CD4-positive, alpha-beta memory T cell (primary cell): Measurements from ENCODE around the gene SYNGR3. TPM values are rescaled to one million over a fixed set of nuclear protein-coding genes. Genes with fewer than 3 reads are reported as not detected.

Experiments
- CTCF ChIA-PET: fragments of 350-600 bp; sonication (Branson Sonifier 250); formaldehyde crosslinking; loops from one replicate; lab custom pipeline; 2021; ENCODE audit warnings: inconsistent platforms; ENCODE audit not compliant: partially characterized antibody; lab: Charles Lee
- POLR2A ChIA-PET: fragments of 350-600 bp; sonication (Branson Sonifier 250); formaldehyde crosslinking; loops from one replicate; lab custom pipeline; 2021; ENCODE audit not compliant: partially characterized antibody; lab: Charles Lee
- DNase-seq, 5 donors: peaks; one replicate each; pipeline versions ENCODE4 v3.0.0 to v3.0.0-alpha.2; 2020 to 2022; ENCODE audit warnings: mixed read lengths in 1 of 5
- H3K27ac ChIP-seq: one replicate; pipeline ENCODE4 v1.7.0; 2013; ENCODE audit warnings: low read depth, low read length
- H3K27me3 ChIP-seq: 2 replicates; pipeline ENCODE4 v1.7.0; 2013; ENCODE audit warnings: mild to moderate bottlenecking, low read length, moderate library complexity; ENCODE audit not compliant: insufficient read depth
- H3K36me3 ChIP-seq: 2 replicates; pipeline ENCODE4 v1.7.0; 2013; ENCODE audit warnings: mild to moderate bottlenecking, low read length, moderate library complexity; ENCODE audit not compliant: insufficient read depth
- H3K4me1 ChIP-seq: 2 replicates; pipeline ENCODE4 v1.7.0; 2013; ENCODE audit warnings: mild to moderate bottlenecking, low read length, moderate library complexity; ENCODE audit not compliant: insufficient read depth
- H3K4me3 ChIP-seq, 2 donors: one replicate each; pipeline ENCODE4 v1.7.0; 2013; ENCODE audit warnings: low read length in 2 of 2, mild to moderate bottlenecking in 1 of 2
- H3K9me3 ChIP-seq, 2 donors: one replicate each; pipeline ENCODE4 v1.7.0; 2013; ENCODE audit warnings: low read length in 2 of 2, control low read depth in 1 of 2; ENCODE audit not compliant: control insufficient read depth in 1 of 2
- H3K27ac Mint-ChIP-seq, 7 donors: one replicate each; pipeline ENCODE4 v1.8.0; 2020 to 2021; ENCODE audit warnings: mixed read lengths in 7 of 7, mild to moderate bottlenecking in 6 of 7, inconsistent platforms in 3 of 7, moderate library complexity in 3 of 7
- H3K27me3 Mint-ChIP-seq, 2 donors: one replicate each; pipeline ENCODE4 v1.8.0; 2020 to 2021; ENCODE audit warnings: mixed read lengths in 2 of 2
- H3K36me3 Mint-ChIP-seq, 2 donors: one replicate each; pipeline ENCODE4 v1.8.0; 2020 to 2021; ENCODE audit warnings: mixed read lengths in 2 of 2, inconsistent platforms in 1 of 2, mild to moderate bottlenecking in 1 of 2
- H3K4me1 Mint-ChIP-seq, 4 donors: one replicate each; pipeline ENCODE4 v1.8.0; 2020 to 2021; ENCODE audit warnings: mixed read lengths in 4 of 4, mild to moderate bottlenecking in 1 of 4
- H3K4me3 Mint-ChIP-seq, 8 donors: one replicate each; pipeline ENCODE4 v1.8.0; 2020 to 2021; ENCODE audit warnings: mixed read lengths in 8 of 8, mild to moderate bottlenecking in 7 of 8, moderate library complexity in 6 of 8, inconsistent platforms in 3 of 8
- H3K9me3 Mint-ChIP-seq, 8 donors: one replicate each; pipeline ENCODE4 v1.8.0; 2020 to 2021; ENCODE audit warnings: mixed read lengths in 8 of 8, mild to moderate bottlenecking in 5 of 8, inconsistent platforms in 3 of 8, moderate library complexity in 1 of 8
- intact Hi-C: fragments of 100-400 bp; cut with micrococcal nuclease; formaldehyde crosslinking; loops from one replicate; pipeline ENCODE4 v1.15.1; 2023
- polyA plus RNA-seq, 2 donors: library from polyadenylated mRNA; unstranded; fragments of 300-500 nt; fragmentation: Illumina TruSeq; gene quantifications; one replicate each; pipeline ENCODE4 v1.2.3, GENCODE V29; 2021
- total RNA-seq, 2 experiments: library from RNA; stranded (reverse); gene quantifications; one replicate each; pipeline ENCODE4 v1.2.3, GENCODE V29; 2021

Gene SYNGR3
- total and polyA plus RNA-seq, 4 experiments from 2014 or later = 0.50 to 2.2 (median 1.6) TPM

DNA sequence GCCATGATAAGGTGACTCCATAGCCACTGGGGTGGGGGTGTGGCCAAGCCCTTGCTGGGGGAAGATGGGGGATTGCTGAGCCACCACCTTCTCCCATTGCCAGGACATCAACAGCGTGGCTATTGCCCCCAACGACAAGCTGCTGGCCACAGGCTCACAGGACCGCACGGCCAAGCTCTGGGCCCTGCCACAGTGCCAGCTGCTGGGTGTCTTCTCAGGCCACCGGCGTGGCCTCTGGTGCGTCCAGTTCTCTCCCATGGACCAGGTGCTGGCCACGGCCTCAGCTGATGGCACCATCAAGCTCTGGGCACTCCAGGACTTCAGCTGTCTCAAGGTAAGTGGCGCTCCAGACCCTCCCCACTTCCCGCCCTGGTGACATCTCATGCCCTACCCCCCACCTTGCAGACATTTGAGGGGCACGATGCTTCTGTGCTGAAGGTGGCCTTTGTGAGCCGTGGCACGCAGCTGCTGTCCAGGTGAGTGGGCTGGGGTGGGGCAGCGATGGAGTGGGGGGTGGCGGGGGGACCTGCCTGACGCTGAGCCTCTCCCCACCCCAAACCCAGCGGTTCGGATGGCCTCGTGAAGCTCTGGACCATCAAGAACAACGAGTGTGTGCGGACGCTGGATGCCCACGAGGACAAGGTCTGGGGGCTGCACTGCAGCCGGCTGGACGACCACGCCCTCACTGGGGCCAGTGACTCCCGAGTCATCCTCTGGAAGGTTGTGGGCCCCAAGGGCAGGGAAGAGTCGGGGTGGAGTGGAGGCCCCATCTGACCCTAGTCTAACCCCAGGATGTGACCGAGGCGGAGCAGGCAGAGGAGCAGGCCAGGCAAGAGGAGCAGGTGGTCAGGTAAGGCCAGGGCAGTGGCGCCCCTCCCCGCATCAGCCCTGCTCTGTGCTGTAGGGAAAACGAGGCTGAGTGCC, 12.6 kb upstream of the SYNGR3 start:
- H3K36me3 ChIP-seq = peaks cover 32% of the 10 kb centered on the region
- peaks cover 8 to 10% of the 10 kb centered on the region in 2 donors for H3K27me3 Mint-ChIP-seq
- POLR2A ChIA-PET = interaction anchor here (0.8 to 4.7 kb wide), 5 partner anchors 9 to 630 kb away, joined by 3 to 40 read pairs (median 6); partner anchors contain the start of genes RPS2 and TRAF7

DNA sequence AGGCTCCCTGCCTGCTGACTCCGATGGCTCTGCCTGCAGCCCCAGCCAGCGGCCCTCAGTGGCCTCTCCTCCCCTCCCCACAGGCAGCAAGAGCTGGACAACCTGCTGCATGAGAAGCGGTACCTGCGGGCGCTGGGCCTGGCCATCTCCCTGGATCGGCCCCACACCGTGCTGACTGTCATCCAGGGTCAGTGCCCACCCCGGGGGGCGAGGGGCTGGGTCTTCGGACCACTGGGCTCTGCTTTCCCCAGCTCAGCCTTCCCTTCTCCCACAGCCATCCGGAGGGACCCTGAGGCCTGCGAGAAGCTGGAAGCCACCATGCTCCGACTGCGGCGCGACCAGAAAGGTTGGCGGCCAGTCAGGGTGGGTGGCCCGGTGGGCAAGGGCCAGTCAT, 11.9 kb upstream of the SYNGR3 start:
- CTCF ChIA-PET = no interaction called here
- Mint-ChIP-seq H3K36me3 (peaks cover 21 to 27% of the 10 kb centered on the region in 2 donors), H3K4me1 (peaks cover 1 to 13% (median 4%) of the 10 kb centered on the region in 4 donors), H3K27me3 (peaks cover 8 to 10% of the 10 kb centered on the region in 2 donors), H3K27ac (no peak overlapping the region), H3K9me3 (peaks cover 0 to 2% (median 0%) of the 10 kb centered on the region in 8 donors), H3K4me3 (no peak overlapping the region)
- H3K27ac ChIP-seq = no peak overlapping the region
- intact Hi-C loops = no loop called here
- peaks cover 32% of the 10 kb centered on the region for H3K36me3 ChIP-seq
- H3K4me1 ChIP-seq = peaks cover 10% of the 10 kb centered on the region
- H3K9me3 ChIP-seq = no peaks in the 10 kb centered on the region
- POLR2A ChIA-PET = interaction anchor here (1.5 to 4.7 kb wide), 4 partner anchors 8 to 177 kb away, joined by 4 to 40 read pairs (median 6); partner anchors contain the start of genes RPS2 and TRAF7
- H3K4me3 ChIP-seq = no peak overlapping the region
- DNase-seq = no peak
- H3K27me3 ChIP-seq = peaks cover 20% of the 10 kb centered on the region

More for the DNA sequence above, 12.6 kb upstream of the SYNGR3 start:
- peaks cover 20% of the 10 kb centered on the region for H3K27me3 ChIP-seq
- Mint-ChIP-seq H3K27ac (no peak overlapping the region), H3K4me3 (no peak overlapping the region), H3K9me3 (peaks cover 0 to 2% (median 0%) of the 10 kb centered on the region in 8 donors), H3K36me3 (peaks cover 25 to 27% of the 10 kb centered on the region in 2 donors), H3K4me1 (peaks cover 3 to 11% (median 6%) of the 10 kb centered on the region in 4 donors)
- DNase-seq = no peak
- H3K9me3 ChIP-seq = no peaks in the 10 kb centered on the region
- intact Hi-C loops = no loop called here
- no peak overlapping the region for H3K27ac ChIP-seq
- CTCF ChIA-PET = interaction anchor here (0.6 kb wide), 1 partner anchor 35 kb away, joined by 3 read pairs; no protein-coding TSS in a partner anchor
- no peak overlapping the region for H3K4me3 ChIP-seq
- H3K4me1 ChIP-seq = peaks cover 14% of the 10 kb centered on the region

DNA sequence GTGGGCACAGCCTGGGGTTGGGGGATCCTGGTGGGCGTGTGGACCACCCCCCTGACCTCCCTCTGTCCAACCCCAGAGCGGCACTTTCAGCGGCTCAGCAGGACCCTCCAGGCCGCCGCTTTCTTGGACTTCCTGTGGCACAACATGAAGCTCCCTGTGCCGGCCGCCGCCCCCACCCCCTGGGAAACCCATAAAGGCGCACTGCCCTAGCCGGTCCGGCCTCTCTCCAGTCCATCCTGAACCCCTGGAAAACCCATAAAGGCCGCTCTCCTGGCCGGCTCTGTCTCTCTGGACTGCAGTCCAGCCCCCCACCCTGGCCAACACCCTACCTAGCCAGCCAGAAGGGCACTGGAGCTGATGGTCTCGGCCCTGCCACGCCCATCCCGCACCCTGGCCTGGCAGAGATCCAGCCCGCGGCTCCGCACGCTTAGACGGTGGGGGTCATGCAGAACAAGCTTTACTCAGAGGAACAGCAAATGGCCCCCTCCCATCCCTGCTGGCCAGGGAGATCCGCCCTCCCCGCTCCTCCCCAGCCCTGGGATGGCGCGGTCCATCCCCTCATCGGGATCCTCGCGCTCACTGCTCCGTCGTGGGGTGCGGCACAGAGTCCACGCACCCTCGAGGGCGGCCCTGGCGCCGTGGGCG, 11.2 kb upstream of the SYNGR3 start:
- Histone ChIP-seq H3K27me3 (peaks cover 20% of the 10 kb centered on the region), H3K36me3 (peaks cover 32% of the 10 kb centered on the region), H3K27ac (no peak overlapping the region), H3K9me3 (no peaks in the 10 kb centered on the region), H3K4me3 (no peak overlapping the region), H3K4me1 (peaks cover 10% of the 10 kb centered on the region)
- Mint-ChIP-seq H3K4me1 (peaks cover 2 to 17% (median 6%) of the 10 kb centered on the region in 4 donors), H3K27ac (no peak overlapping the region), H3K4me3 (no peak overlapping the region), H3K36me3 (peaks cover 19 to 27% of the 10 kb centered on the region in 2 donors), H3K27me3 (peaks cover 10% of the 10 kb centered on the region in 2 donors), H3K9me3 (peaks cover 0 to 2% (median 0%) of the 10 kb centered on the region in 8 donors)
- ChIA-PET POLR2A (interaction anchor here (1.9 to 4.7 kb wide), 3 partner anchors 14 to 176 kb away, joined by 6 to 40 read pairs (median 6); partner anchors contain the start of genes RPS2 and TRAF7), CTCF (no interaction called here)
- intact Hi-C loops = no loop called here
- peak in 1 of 5 donors; percentile 39 for DNase-seq

DNA sequence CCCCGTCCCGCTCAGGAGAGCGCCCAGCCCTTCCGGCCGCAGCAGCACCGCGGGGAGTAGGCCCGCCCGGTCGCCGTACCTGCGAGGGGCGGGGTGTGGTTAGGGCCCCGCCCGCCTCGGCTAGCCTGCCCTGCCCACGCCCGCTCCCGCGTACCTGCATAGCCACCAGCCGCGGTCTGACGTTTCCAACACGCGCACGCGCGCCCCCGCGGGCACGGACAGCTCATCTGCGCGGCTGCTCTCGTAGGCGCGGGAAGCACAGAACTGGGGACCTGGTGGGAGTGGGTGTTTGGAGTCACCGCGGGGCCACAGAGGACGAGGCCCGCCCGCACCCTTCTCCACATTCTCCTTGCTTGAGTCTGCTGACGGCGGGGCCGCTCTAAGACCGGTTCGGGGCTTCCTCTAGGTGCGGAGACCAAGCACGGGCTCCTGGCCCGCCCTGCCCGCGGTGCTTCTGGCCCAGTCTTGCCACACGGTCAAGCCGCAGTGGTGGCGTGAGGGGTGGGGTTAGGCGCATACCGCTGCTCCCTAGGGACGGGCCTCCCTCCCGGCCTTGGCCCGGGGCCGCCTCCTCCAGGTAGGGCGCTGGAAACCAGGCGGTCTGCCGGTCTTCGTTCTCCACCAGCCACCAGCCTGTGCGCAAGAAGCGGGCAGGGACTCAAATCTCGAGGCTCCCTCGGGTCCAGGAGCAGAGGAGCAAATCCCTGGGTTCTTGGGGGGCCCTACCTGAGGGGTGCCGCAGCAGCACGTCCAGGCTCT, 10.3 kb upstream of the SYNGR3 start:
- H3K36me3 ChIP-seq = peaks cover 29% of the 10 kb centered on the region
- intact Hi-C loops = no loop called here
- no peak overlapping the region for H3K27ac Mint-ChIP-seq
- H3K4me3 ChIP-seq = no peak overlapping the region
- peaks cover 17 to 27% of the 10 kb centered on the region in 2 donors for H3K36me3 Mint-ChIP-seq
- DNase-seq = peak in 2 of 5 donors; percentile 32 to 46
- H3K9me3 Mint-ChIP-seq = peaks cover 0 to 2% (median 0%) of the 10 kb centered on the region in 8 donors
- H3K27ac ChIP-seq = no peak overlapping the region
- peak overlapping the region in 2 of 8 donors; percentile 17 to 25 for H3K4me3 Mint-ChIP-seq
- peaks cover 20% of the 10 kb centered on the region for H3K27me3 ChIP-seq
- no peaks in the 10 kb centered on the region for H3K9me3 ChIP-seq
- peaks cover 2 to 17% (median 6%) of the 10 kb centered on the region in 4 donors for H3K4me1 Mint-ChIP-seq
- ChIA-PET CTCF (no interaction called here), POLR2A (interaction anchor here (1.9 to 7.5 kb wide), 6 partner anchors 8 to 176 kb away, joined by 6 to 99 read pairs (median 24); partner anchors contain the start of genes NDUFB10, RNF151, RPS2 and TBL3)
- H3K27me3 Mint-ChIP-seq = peaks cover 10% of the 10 kb centered on the region in 2 donors
- H3K4me1 ChIP-seq = peaks cover 11% of the 10 kb centered on the region

DNA sequence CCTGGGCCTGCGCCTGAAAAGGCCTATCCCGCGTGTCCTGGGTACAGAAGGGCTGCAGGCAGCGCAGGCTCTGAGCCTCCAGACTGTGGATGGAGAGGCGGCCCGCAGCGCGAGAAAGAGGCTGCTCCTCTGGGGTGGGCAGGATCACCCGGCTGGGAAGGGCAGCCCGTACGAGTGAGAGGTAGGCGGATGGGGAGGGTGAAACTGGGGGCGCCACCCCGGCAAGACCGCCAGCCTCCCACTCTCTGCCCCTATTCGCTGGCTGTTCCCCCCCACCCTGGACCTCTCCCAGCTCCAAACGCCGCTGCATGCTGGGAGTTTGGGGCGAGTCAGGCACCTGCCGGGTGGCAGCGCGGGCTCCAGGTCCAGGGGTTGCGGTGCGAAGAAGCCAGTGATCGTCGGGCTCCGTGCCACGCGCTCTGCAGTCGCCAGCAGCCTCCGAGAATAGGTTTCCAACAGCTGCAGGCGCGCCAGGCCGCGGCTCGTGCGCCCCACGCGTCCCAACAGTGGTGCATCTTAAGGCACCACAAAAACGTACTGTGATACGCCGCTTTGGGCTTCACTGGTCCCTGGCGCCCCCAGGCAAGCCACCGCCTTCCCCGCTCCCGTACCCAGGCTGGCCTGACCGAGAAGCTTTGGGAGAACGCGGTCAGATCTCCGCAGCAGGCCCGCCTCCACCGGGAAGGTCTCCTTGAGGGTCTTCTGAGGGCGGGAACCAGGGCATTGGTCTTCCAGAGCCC, 9.6 kb upstream of the SYNGR3 start:
- peaks cover 0 to 2% (median 0%) of the 10 kb centered on the region in 8 donors for H3K9me3 Mint-ChIP-seq
- Histone ChIP-seq H3K4me3 (no peak overlapping the region), H3K36me3 (peaks cover 23% of the 10 kb centered on the region), H3K27me3 (peaks cover 20% of the 10 kb centered on the region), H3K4me1 (peaks cover 19% of the 10 kb centered on the region), H3K27ac (no peak overlapping the region), H3K9me3 (no peaks in the 10 kb centered on the region)
- H3K27ac Mint-ChIP-seq = no peak overlapping the region
- intact Hi-C loops = no loop called here
- no peak for DNase-seq
- ChIA-PET CTCF (no interaction called here), POLR2A (interaction anchor here (0.6 to 7.5 kb wide), 4 partner anchors 9 to 25 kb away, joined by 3 to 99 read pairs (median 34); partner anchors contain the start of genes NDUFB10, RNF151, RPS2 and TBL3)
- H3K4me3 Mint-ChIP-seq = peak overlapping the region in 1 of 8 donors; percentile 9
- peaks cover 2 to 17% (median 11%) of the 10 kb centered on the region in 4 donors for H3K4me1 Mint-ChIP-seq
- peaks cover 10% of the 10 kb centered on the region in 2 donors for H3K27me3 Mint-ChIP-seq
- H3K36me3 Mint-ChIP-seq = peaks cover 15 to 22% of the 10 kb centered on the region in 2 donors

DNA sequence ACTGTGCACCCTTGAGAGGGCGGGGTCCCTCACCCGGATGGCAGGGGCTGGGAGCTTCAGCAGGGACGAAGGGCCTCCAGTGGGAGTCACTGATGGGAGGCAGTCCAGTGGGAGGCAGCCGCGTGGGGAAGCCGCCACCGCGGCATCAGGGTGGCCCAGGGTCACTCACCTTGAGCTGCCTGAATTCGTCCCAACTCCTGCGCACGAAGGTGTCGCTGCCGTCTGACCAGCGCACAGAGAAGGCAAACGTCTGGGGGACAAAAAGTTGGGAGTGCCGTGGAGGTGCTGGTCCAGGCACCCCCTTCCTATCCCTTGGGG, 9.0 kb upstream of the SYNGR3 start:
- Mint-ChIP-seq H3K4me3 (no peak overlapping the region), H3K27ac (no peak overlapping the region), H3K4me1 (peaks cover 2 to 19% (median 12%) of the 10 kb centered on the region in 4 donors), H3K9me3 (peaks cover 0 to 2% (median 0%) of the 10 kb centered on the region in 8 donors), H3K27me3 (peaks cover 10% of the 10 kb centered on the region in 2 donors), H3K36me3 (peaks cover 14 to 20% of the 10 kb centered on the region in 2 donors)
- no peaks in the 10 kb centered on the region for H3K9me3 ChIP-seq
- H3K36me3 ChIP-seq = peaks cover 19% of the 10 kb centered on the region
- H3K27me3 ChIP-seq = peaks cover 20% of the 10 kb centered on the region
- no peak overlapping the region for H3K27ac ChIP-seq
- intact Hi-C loops = no loop called here
- H3K4me1 ChIP-seq = peaks cover 22% of the 10 kb centered on the region
- POLR2A ChIA-PET = interaction anchor here (0.6 to 7.5 kb wide), 4 partner anchors 9 to 24 kb away, joined by 3 to 99 read pairs (median 34); partner anchors contain the start of genes NDUFB10, RNF151, RPS2 and TBL3
- no peak for DNase-seq
- H3K4me3 ChIP-seq = no peak overlapping the region
- CTCF ChIA-PET = no interaction called here
